ENCODE data around the gene ULK4.
"Not testable (repeated sequence)": the region's sequence is repeated elsewhere in the genome, so short reads cannot be mapped to it uniquely, and the experiment has no call there.

The ULK4 gene

GRCh38 chr3:41874022-41874421, 87.9 kb downstream of the ULK4 start:
- DNase-seq (ENCODE audit: extremely low read depth in 1 of 2, low read depth in 1 of 2) = no peak

- DNase-seq (ENCODE audit: extremely low read depth in 1 of 2, low read depth in 1 of 2) = no peak
These were observed 89.7 kb downstream of the ULK4 start for GRCh38 chr3:41872157-41872556.

- no peak for DNase-seq (ENCODE audit: extremely low read depth in 1 of 2, low read depth in 1 of 2)
These were observed 94.4 kb downstream of the ULK4 start for GRCh38 chr3:41867533-41867932.

- DNase-seq (ENCODE audit: extremely low read depth in 1 of 2, low read depth in 1 of 2) = no peak
These were observed 95.6 kb downstream of the ULK4 start for GRCh38 chr3:41866298-41866697.

- no peak for DNase-seq (ENCODE audit: extremely low read depth in 1 of 2, low read depth in 1 of 2)
These were observed 98.9 kb downstream of the ULK4 start for GRCh38 chr3:41863024-41863423.

GRCh38 chr3:41860489-41860888, 101.4 kb downstream of the ULK4 start:
- DNase-seq (ENCODE audit: extremely low read depth in 1 of 2, low read depth in 1 of 2) = not testable (repeated sequence)

GRCh38 chr3:41854956-41855355, 106.9 kb downstream of the ULK4 start:
- DNase-seq (ENCODE audit: extremely low read depth in 1 of 2, low read depth in 1 of 2) = no peak

- no peak for DNase-seq (ENCODE audit: extremely low read depth in 1 of 2, low read depth in 1 of 2)
These were observed 108.2 kb downstream of the ULK4 start for GRCh38 chr3:41853540-41854196.

- no peak for DNase-seq (ENCODE audit: extremely low read depth in 1 of 2, low read depth in 1 of 2)
These were observed 112.9 kb downstream of the ULK4 start for GRCh38 chr3:41848753-41849574.

GRCh38 chr3:41847679-41848078, 114.2 kb downstream of the ULK4 start:
- no peak for DNase-seq (ENCODE audit: extremely low read depth in 1 of 2, low read depth in 1 of 2)

GRCh38 chr3:41846850-41847249, 115.1 kb downstream of the ULK4 start:
- DNase-seq (ENCODE audit: extremely low read depth in 1 of 2, low read depth in 1 of 2) = no peak

GRCh38 chr3:41845826-41846225, 116.1 kb downstream of the ULK4 start:
- no peak for DNase-seq (ENCODE audit: extremely low read depth in 1 of 2, low read depth in 1 of 2)

GRCh38 chr3:41844256-41844655, 117.6 kb downstream of the ULK4 start:
- not testable (repeated sequence) for DNase-seq (ENCODE audit: extremely low read depth in 1 of 2, low read depth in 1 of 2)

GRCh38 chr3:41840936-41841668, 120.8 kb downstream of the ULK4 start:
- DNase-seq (ENCODE audit: extremely low read depth in 1 of 2, low read depth in 1 of 2) = not testable (repeated sequence)

GRCh38 chr3:41836360-41837134, 125.4 kb downstream of the ULK4 start:
- DNase-seq (ENCODE audit: extremely low read depth in 1 of 2, low read depth in 1 of 2) = peak in 1 of 2 donors; percentile 23

GRCh38 chr3:41833628-41834027, 128.3 kb downstream of the ULK4 start:
- no peak for DNase-seq (ENCODE audit: extremely low read depth in 1 of 2, low read depth in 1 of 2)

- DNase-seq (ENCODE audit: extremely low read depth in 1 of 2, low read depth in 1 of 2) = no peak
These were observed 142.7 kb downstream of the ULK4 start for GRCh38 chr3:41819236-41819635.

GRCh38 chr3:41808618-41809017, 153.3 kb downstream of the ULK4 start:
- no peak for DNase-seq (ENCODE audit: extremely low read depth in 1 of 2, low read depth in 1 of 2)

- no peak for DNase-seq (ENCODE audit: extremely low read depth in 1 of 2, low read depth in 1 of 2)
These were observed 153.8 kb downstream of the ULK4 start for GRCh38 chr3:41808152-41808551.

GRCh38 chr3:41794748-41795589, 166.9 kb downstream of the ULK4 start:
- no peak for DNase-seq (ENCODE audit: extremely low read depth in 1 of 2, low read depth in 1 of 2)
